Measurements from ENCODE around the gene ALK. TPM values are rescaled to one million over a fixed set of nuclear protein-coding genes. Genes with fewer than 3 reads are reported as not detected.

Gene ALK
- total and polyA plus RNA-seq, 2 donors (not counting 1 experiment from before 2014, with no cell fraction given), result under 0.01 to 0.02 TPM

- H3K79me2 ChIP-seq (ENCODE audit: control insufficient read depth, insufficient read depth, low read length), result no peaks in the 10 kb centered on the region
- H4K20me1 ChIP-seq (ENCODE audit: control insufficient read depth, extremely low read depth, insufficient read depth, low read length), result no peaks in the 10 kb centered on the region
- H3K4me1 ChIP-seq (ENCODE audit: control insufficient read depth, extremely low read depth, insufficient read depth, low read length), result no peaks in the 10 kb centered on the region
- no peak overlapping the region for H3K27ac ChIP-seq (ENCODE audit: insufficient read depth, low read length)
- H3K9me3 ChIP-seq (ENCODE audit: control insufficient read depth, insufficient read depth, low read depth, low read length), result no peaks in the 10 kb centered on the region
- no peaks in the 10 kb centered on the region for H3K27me3 ChIP-seq (ENCODE audit: control insufficient read depth, insufficient read depth, low read length)
- no peak overlapping the region for H2AFZ ChIP-seq (ENCODE audit: low read length)
- H3K4me2 ChIP-seq (ENCODE audit: extremely low read depth, insufficient read depth, low read length), result no peak overlapping the region
- H3K36me3 ChIP-seq (ENCODE audit: control insufficient read depth, insufficient read depth, low read length), result no peaks in the 10 kb centered on the region
- H3K9ac ChIP-seq (ENCODE audit: insufficient read depth, low read length), result no peak overlapping the region
- H3K4me3 ChIP-seq (replicated peaks in 1 of 4; ENCODE audit: control extremely low read depth in 1 of 4, insufficient read depth in 1 of 4, low read depth in 3 of 4, low read length in 4 of 4), result no peak overlapping the region
- TF ChIP-seq CTCF (conservative IDR thresholded peaks at IDR 0.05 in 1 of 2, IDR thresholded peaks at IDR 0.05 in 1 of 2; ENCODE audit: low read depth in 1 of 2, low read length in 2 of 2), result no peak
- no peak for TF ChIP-seq EZH2 (IDR thresholded peaks at IDR 0.05; ENCODE audit: low read length, missing control alignments)
- no peak for DNase-seq (ENCODE audit: low read depth in 2 of 2)
These were observed 55.9 kb downstream of the ALK start for GRCh38 chr2:29865512-29865911.

- no peaks in the 10 kb centered on the region for H3K36me3 ChIP-seq (ENCODE audit: control insufficient read depth, insufficient read depth, low read length)
- H3K4me2 ChIP-seq (ENCODE audit: extremely low read depth, insufficient read depth, low read length), result no peak overlapping the region
- no peaks in the 10 kb centered on the region for H3K79me2 ChIP-seq (ENCODE audit: control insufficient read depth, insufficient read depth, low read length)
- no peak overlapping the region for H2AFZ ChIP-seq (ENCODE audit: low read length)
- H3K9me3 ChIP-seq (ENCODE audit: control insufficient read depth, insufficient read depth, low read depth, low read length), result no peaks in the 10 kb centered on the region
- no peak overlapping the region for H3K27ac ChIP-seq (ENCODE audit: insufficient read depth, low read length)
- no peaks in the 10 kb centered on the region for H3K27me3 ChIP-seq (ENCODE audit: control insufficient read depth, insufficient read depth, low read length)
- no peak overlapping the region for H3K4me3 ChIP-seq (replicated peaks in 1 of 4; ENCODE audit: control extremely low read depth in 1 of 4, insufficient read depth in 1 of 4, low read depth in 3 of 4, low read length in 4 of 4)
- DNase-seq (ENCODE audit: low read depth in 2 of 2), result no peak
- H3K4me1 ChIP-seq (ENCODE audit: control insufficient read depth, extremely low read depth, insufficient read depth, low read length), result no peaks in the 10 kb centered on the region
- no peaks in the 10 kb centered on the region for H4K20me1 ChIP-seq (ENCODE audit: control insufficient read depth, extremely low read depth, insufficient read depth, low read length)
- H3K9ac ChIP-seq (ENCODE audit: insufficient read depth, low read length), result no peak overlapping the region
- TF ChIP-seq EZH2 (IDR thresholded peaks at IDR 0.05; ENCODE audit: low read length, missing control alignments) (no peak), CTCF (conservative IDR thresholded peaks at IDR 0.05 in 1 of 2, IDR thresholded peaks at IDR 0.05 in 1 of 2; ENCODE audit: low read depth in 1 of 2, low read length in 2 of 2) (no peak)
These were observed 56.4 kb downstream of the ALK start for GRCh38 chr2:29864988-29865387.

- Histone ChIP-seq H3K27ac (ENCODE audit: insufficient read depth, low read length) (no peak overlapping the region), H3K4me2 (ENCODE audit: extremely low read depth, insufficient read depth, low read length) (no peak overlapping the region), H2AFZ (ENCODE audit: low read length) (no peak overlapping the region), H3K4me1 (ENCODE audit: control insufficient read depth, extremely low read depth, insufficient read depth, low read length) (no peaks in the 10 kb centered on the region), H3K9ac (ENCODE audit: insufficient read depth, low read length) (no peak overlapping the region), H4K20me1 (ENCODE audit: control insufficient read depth, extremely low read depth, insufficient read depth, low read length) (no peaks in the 10 kb centered on the region), H3K36me3 (ENCODE audit: control insufficient read depth, insufficient read depth, low read length) (no peaks in the 10 kb centered on the region), H3K9me3 (ENCODE audit: control insufficient read depth, insufficient read depth, low read depth, low read length) (no peaks in the 10 kb centered on the region), H3K27me3 (ENCODE audit: control insufficient read depth, insufficient read depth, low read length) (no peaks in the 10 kb centered on the region), H3K4me3 (replicated peaks in 1 of 4; ENCODE audit: control extremely low read depth in 1 of 4, insufficient read depth in 1 of 4, low read depth in 3 of 4, low read length in 4 of 4) (no peak overlapping the region), H3K79me2 (ENCODE audit: control insufficient read depth, insufficient read depth, low read length) (no peaks in the 10 kb centered on the region)
- TF ChIP-seq EZH2 (IDR thresholded peaks at IDR 0.05; ENCODE audit: low read length, missing control alignments) (no peak), CTCF (conservative IDR thresholded peaks at IDR 0.05 in 1 of 2, IDR thresholded peaks at IDR 0.05 in 1 of 2; ENCODE audit: low read depth in 1 of 2, low read length in 2 of 2) (no peak)
- no peak for DNase-seq (ENCODE audit: low read depth in 2 of 2)
These were observed 65.3 kb downstream of the ALK start for GRCh38 chr2:29855924-29856639.
